Measurements from ENCODE around the gene RARG. TPM values are rescaled to one million over a fixed set of nuclear protein-coding genes. Genes with fewer than 3 reads are reported as not detected.

RARG gene
- total RNA-seq, 6 experiments from 2014 or later, result 47.2 to 80.5 (median 71.0) TPM

DNA sequence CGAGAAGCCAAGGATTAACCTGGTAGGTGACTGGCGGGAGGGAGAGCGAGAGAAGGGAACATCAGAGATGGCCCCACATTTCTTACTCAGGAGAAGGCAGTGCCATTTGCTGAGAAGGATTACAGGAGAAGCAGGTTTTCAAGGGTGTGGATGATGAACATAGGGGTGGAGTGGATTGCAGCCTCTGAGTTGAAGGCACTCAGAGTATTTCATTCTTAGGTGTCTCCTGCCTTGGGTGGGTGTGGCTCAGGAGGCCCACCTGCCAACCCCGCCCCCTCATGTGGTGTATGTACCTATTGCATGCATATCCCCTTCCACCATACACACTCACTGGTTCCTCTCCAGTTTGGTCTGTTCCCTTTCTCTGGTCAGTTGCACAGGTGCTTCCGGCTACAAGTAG, 42.4 kb upstream of the RARG start:
- Mint-ChIP-seq H3K4me1 (ENCODE audit: low read depth) (peaks cover 13% of the 10 kb centered on the region), H3K4me3 (no peak overlapping the region), H3K27ac (no peak overlapping the region), H3K9me3 (no peaks in the 10 kb centered on the region), H3K36me3 (ENCODE audit: low read depth) (peaks cover 13% of the 10 kb centered on the region; the same call in 1 of the 2 replicates), H3K27me3 (ENCODE audit: insufficient read depth) (no peaks in the 10 kb centered on the region; the same call in 1 of the 2 replicates)
- no peak for DNase-seq
- TF ChIP-seq, protein P1, sequence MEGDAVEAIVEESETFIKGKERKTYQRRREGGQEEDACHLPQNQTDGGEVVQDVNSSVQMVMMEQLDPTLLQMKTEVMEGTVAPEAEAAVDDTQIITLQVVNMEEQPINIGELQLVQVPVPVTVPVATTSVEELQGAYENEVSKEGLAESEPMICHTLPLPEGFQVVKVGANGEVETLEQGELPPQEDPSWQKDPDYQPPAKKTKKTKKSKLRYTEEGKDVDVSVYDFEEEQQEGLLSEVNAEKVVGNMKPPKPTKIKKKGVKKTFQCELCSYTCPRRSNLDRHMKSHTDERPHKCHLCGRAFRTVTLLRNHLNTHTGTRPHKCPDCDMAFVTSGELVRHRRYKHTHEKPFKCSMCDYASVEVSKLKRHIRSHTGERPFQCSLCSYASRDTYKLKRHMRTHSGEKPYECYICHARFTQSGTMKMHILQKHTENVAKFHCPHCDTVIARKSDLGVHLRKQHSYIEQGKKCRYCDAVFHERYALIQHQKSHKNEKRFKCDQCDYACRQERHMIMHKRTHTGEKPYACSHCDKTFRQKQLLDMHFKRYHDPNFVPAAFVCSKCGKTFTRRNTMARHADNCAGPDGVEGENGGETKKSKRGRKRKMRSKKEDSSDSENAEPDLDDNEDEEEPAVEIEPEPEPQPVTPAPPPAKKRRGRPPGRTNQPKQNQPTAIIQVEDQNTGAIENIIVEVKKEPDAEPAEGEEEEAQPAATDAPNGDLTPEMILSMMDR (IDR thresholded peaks at IDR 0.05), result no peak

DNA sequence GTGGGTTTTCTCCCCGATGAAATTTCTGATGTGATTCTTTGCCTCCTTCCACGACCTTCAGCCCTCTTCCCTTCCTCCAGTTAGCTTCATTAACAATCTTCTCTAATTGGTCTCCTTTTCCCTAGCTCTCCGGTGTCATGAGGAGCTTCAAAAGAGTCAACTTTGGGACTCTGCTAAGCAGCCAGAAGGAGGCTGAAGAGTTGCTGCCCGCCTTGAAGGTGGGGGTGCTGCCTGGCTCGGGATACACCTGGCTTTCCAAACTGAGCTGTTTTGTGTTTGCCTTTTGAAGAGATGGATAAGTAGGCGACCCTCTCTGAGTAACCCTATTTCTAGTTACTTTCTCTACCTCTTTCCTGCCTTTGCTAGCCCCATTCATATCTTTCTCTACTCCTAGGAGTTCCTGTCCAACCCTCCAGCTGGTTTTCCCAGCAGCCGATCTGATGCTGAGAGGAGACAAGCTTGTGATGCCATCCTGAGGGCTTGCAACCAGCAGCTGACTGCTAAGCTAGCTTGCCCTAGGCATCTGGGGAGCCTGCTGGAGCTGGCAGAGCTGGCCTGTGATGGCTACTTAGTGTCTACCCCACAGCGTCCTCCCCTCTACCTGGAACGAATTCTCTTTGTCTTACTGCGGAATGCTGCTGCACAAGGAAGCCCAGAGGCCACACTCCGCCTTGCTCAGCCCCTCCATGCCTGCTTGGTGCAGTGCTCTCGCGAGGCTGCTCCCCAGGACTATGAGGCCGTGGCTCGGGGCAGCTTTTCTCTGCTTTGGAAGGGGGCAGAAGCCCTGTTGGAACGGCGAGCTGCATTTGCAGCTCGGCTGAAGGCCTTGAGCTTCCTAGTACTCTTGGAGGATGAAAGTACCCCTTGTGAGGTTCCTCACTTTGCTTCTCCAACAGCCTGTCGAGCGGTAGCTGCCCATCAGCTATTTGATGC, 36.9 kb upstream of the RARG start:
- H3K9me3 Mint-ChIP-seq, result no peaks in the 10 kb centered on the region
- peaks cover 2% of the 10 kb centered on the region for H3K27me3 Mint-ChIP-seq (ENCODE audit: insufficient read depth)
- peaks cover 41% of the 10 kb centered on the region for H3K4me1 Mint-ChIP-seq (ENCODE audit: low read depth)
- peak overlapping the region; percentile 88 for H3K27ac Mint-ChIP-seq
- peaks cover 8% of the 10 kb centered on the region; the same call in 1 of the 2 replicates for H3K36me3 Mint-ChIP-seq (ENCODE audit: low read depth)
- peak overlapping the region; percentile 98 for H3K4me3 Mint-ChIP-seq
- DNase-seq, result peak; percentile 17
- TF ChIP-seq, protein P1 (IDR thresholded peaks at IDR 0.05), result no peak

DNA sequence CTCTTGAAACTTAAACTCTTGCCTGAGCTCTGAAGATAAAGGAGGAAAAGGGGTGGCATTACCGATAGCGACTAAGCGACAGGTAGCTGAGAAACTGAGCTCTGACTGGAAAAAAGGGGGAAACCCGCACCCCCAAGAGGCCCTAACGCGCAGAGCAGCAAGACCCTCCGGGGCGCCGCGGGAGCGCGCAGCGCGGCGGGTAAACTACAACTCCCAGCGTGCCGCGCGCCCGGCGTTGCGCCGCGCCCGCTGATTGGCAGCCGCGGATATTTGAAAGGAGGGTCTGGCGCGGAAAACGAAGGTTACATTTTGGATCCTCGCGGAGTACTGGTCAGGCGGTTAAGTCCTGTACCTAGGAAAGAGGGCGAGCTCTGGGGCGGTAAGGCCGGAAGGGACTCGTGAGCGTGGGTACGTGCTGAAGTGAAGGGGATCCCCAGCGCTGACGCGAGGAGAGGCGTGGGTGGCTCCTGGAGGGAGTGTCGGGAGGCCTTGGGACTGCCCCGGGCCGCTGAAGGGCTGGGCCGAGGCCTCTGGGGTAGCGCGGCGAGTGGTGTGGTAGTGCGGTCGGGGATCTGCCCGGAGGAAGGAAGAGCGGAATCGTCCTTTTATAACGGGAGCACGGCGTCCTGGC, 36.1 kb upstream of the RARG start, which contains the start of gene ESPL1:
TSS of gene ESPL1 (plus strand) at position 301 of the 631 bp plus-strand sequence. CDS start 468 bp downstream, outside the sequence.
- Mint-ChIP-seq H3K27ac (peak within 1 kb of the TSS; percentile 88), H3K4me1 (ENCODE audit: low read depth) (peaks cover 41% of the 10 kb centered on the region), H3K27me3 (ENCODE audit: insufficient read depth) (peaks cover 2% of the 10 kb centered on the region), H3K9me3 (no peaks in the 10 kb centered on the region), H3K36me3 (ENCODE audit: low read depth) (peaks cover 8% of the 10 kb centered on the region; the same call in 1 of the 2 replicates), H3K4me3 (peak within 1 kb of the TSS; percentile 98)
- TF ChIP-seq, protein P1 (IDR thresholded peaks at IDR 0.05), result peak; percentile 39
- peak; percentile 38 for DNase-seq

DNA sequence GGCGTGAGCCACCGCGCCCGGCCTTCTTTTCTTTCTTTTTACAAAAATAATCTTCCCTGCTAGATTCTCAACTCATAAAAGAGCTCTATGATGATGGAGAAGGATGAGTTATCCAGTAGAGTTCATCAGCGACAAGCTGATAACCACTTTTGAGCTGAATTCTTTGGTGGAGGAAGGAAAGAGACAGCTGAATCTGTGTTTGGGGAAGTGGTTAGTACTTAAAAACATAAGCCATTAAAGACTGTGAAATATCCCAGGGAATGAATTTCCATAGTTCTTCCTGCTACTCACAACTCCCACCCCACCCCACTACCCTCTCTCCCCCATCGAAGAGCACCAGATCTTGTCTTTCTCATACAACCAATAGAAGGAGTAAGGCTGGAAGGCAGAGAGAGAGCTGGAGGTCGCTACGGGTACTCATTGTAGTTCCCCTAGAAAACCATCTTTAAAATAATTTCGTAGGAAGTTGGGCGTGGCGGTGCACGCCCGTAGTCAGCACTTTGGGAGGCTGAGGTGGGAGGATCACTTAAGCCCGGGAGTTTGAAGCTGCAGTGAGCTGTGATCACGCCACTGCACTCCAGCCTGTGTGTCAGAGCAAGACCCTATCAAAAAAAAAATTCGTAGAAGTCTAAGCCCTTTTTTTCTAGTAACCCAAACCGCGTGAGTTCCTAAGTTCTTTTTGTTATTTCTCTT, 35.4 kb upstream of the RARG start:
- DNase-seq, result no peak
- Mint-ChIP-seq H3K4me1 (ENCODE audit: low read depth) (peaks cover 41% of the 10 kb centered on the region), H3K4me3 (peak overlapping the region; percentile 98), H3K36me3 (ENCODE audit: low read depth) (peaks cover 8% of the 10 kb centered on the region; the same call in 1 of the 2 replicates), H3K9me3 (no peaks in the 10 kb centered on the region), H3K27ac (peak overlapping the region; percentile 88), H3K27me3 (ENCODE audit: insufficient read depth) (peaks cover 2% of the 10 kb centered on the region)
- TF ChIP-seq, protein P1 (IDR thresholded peaks at IDR 0.05), result no peak

DNA sequence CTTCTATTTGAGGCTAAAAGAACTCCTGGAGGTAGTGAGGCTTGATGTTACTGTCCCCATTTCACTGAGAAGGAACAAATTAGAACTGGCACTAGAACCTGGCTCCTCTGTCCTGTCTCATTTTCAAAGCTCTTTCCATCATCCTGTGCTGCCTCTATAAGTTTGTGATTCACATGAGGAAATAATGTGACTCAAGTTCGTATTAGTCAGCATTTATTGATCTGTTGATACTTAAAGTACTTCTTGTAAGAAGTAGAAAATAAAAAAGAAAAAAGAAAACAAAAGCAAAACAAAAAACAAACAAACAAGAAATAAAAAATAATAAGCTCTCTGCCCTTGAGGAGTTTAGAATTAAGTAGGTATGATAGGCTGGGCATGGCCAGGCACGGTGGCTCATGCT, 33.8 kb upstream of the RARG start:
- TF ChIP-seq, protein P1 (IDR thresholded peaks at IDR 0.05), result no peak
- Mint-ChIP-seq H3K4me3 (no peak overlapping the region), H3K27ac (no peak overlapping the region), H3K9me3 (no peaks in the 10 kb centered on the region), H3K36me3 (ENCODE audit: low read depth) (peaks cover 8% of the 10 kb centered on the region; the same call in 1 of the 2 replicates), H3K4me1 (ENCODE audit: low read depth) (peaks cover 41% of the 10 kb centered on the region), H3K27me3 (ENCODE audit: insufficient read depth) (peaks cover 2% of the 10 kb centered on the region; the same call in 1 of the 2 replicates)
- DNase-seq, result no peak
